IMR-90 (cell line): Measurements from ENCODE around the gene ITM2C. TPM values are rescaled to one million over a fixed set of nuclear protein-coding genes. Genes with fewer than 3 reads are reported as not detected.

Experiments used
- ATAC-seq: fragments of 200-7000 bp; cut with Tn5 transposase; 2 replicates; pipeline ENCODE4 v1.9.1; 2020; ENCODE audit warnings: low read depth, mild to moderate bottlenecking, moderate library complexity
- BruUV-seq: library from RNA; stranded (reverse); fragments of 400-500 nt; replicated peaks from 2 replicates; lab custom pipeline; 2021; lab: Mats Ljungman, UMichigan
- CTCF ChIA-PET: fragments of 300-600 bp; formaldehyde crosslinking; extraction: SDS; loops from one replicate; lab custom pipeline; 2021; ENCODE audit warnings: antibody characterized with exemption; lab: Yijun Ruan, JAX
- POLR2A ChIA-PET: fragments of 300-600 bp; sonication (Branson Sonifier 250); formaldehyde crosslinking; loops from one replicate; lab custom pipeline; 2022; ENCODE audit warnings: antibody characterized with exemption; ENCODE audit not compliant: unreplicated experiment; lab: Charles Lee
- DNase-seq: peaks from one replicate; pipeline ENCODE4 v3.0.0; 2013
- H2AFZ ChIP-seq: replicated peaks from 2 replicates; pipeline ENCODE3; 2013; ENCODE audit warnings: low read length, mild to moderate bottlenecking; ENCODE audit not compliant: poor library complexity
- H2AK5ac ChIP-seq: 2 replicates; pipeline ENCODE4 v1.6.1; 2013; ENCODE audit warnings: low read depth, low read length, inconsistent platforms
- H2AK9ac ChIP-seq: replicated peaks from 2 replicates; pipeline ENCODE3; 2013; ENCODE audit warnings: mild to moderate bottlenecking, low read depth, low read length, moderate library complexity; ENCODE audit not compliant: poor library complexity
- H2BK120ac ChIP-seq: 2 replicates; pipeline ENCODE4 v1.6.1; 2013; ENCODE audit warnings: low read depth, low read length, inconsistent platforms
- H2BK15ac ChIP-seq: 3 replicates; pipeline ENCODE4 v1.6.1; 2013; ENCODE audit warnings: low read depth, low read length, inconsistent platforms
- H2BK20ac ChIP-seq: 2 replicates; pipeline ENCODE4 v1.6.1; 2013; ENCODE audit warnings: low read depth, mild to moderate bottlenecking, inconsistent platforms, low read length, moderate library complexity
- H2BK5ac ChIP-seq: 2 replicates; pipeline ENCODE4 v1.6.1; 2013; ENCODE audit warnings: mild to moderate bottlenecking, low read depth, low read length, inconsistent platforms; ENCODE audit not compliant: poor library complexity, severe bottlenecking
- H3K14ac ChIP-seq: replicated peaks from 2 replicates; pipeline ENCODE4 v1.6.1; 2013; ENCODE audit warnings: low read depth, low read length, inconsistent platforms
- H3K18ac ChIP-seq: 2 replicates; pipeline ENCODE4 v1.6.1; 2013; ENCODE audit warnings: low read depth, low read length, control low read depth
- H3K23ac ChIP-seq: 2 replicates; pipeline ENCODE4 v1.6.1; 2013; ENCODE audit warnings: low read depth, low read length, inconsistent platforms
- H3K27ac ChIP-seq: 2 replicates; pipeline ENCODE4 v1.5.1; 2013; ENCODE audit warnings: mild to moderate bottlenecking, control low read depth, low read length; ENCODE audit not compliant: insufficient read depth
- H3K27me3 ChIP-seq: 2 replicates; pipeline ENCODE4 v1.6.1; 2013; ENCODE audit warnings: low read length; ENCODE audit not compliant: control insufficient read depth, insufficient read depth
- H3K36me3 ChIP-seq: 2 replicates; pipeline ENCODE4 v1.6.1; 2013; ENCODE audit warnings: low read length, mixed read lengths; ENCODE audit not compliant: control insufficient read depth, insufficient read depth
- H3K4ac ChIP-seq: 2 replicates; pipeline ENCODE4 v1.6.1; 2013; ENCODE audit warnings: low read depth, low read length, inconsistent platforms
- H3K4me1 ChIP-seq: 2 replicates; pipeline ENCODE4 v1.6.1; 2013; ENCODE audit warnings: low read length, mixed read lengths; ENCODE audit not compliant: control insufficient read depth, insufficient read depth
- H3K4me2 ChIP-seq: 2 replicates; pipeline ENCODE4 v1.6.1; 2013; ENCODE audit warnings: low read depth, mild to moderate bottlenecking, control low read depth, low read length, moderate library complexity
- H3K4me3 ChIP-seq: 2 replicates; pipeline ENCODE4 v1.5.1; 2013; ENCODE audit warnings: low read depth, mild to moderate bottlenecking, control low read depth, low read length, moderate library complexity; ENCODE audit not compliant: insufficient read depth
- H3K56ac ChIP-seq: 2 replicates; pipeline ENCODE4 v1.6.1; 2013; ENCODE audit warnings: low read length, inconsistent platforms; ENCODE audit not compliant: insufficient read depth; ENCODE audit errors: extremely low read depth
- H3K79me1 ChIP-seq, 2 experiments: 2 replicates each; pipeline ENCODE4 v1.6.1; 2013; ENCODE audit warnings: low read length in 2 of 2, inconsistent platforms in 1 of 2, low read depth in 1 of 2
- H3K9ac ChIP-seq: 2 replicates; pipeline ENCODE4 v1.6.1; 2013; ENCODE audit warnings: low read depth, low read length, control low read depth
- H3K9me1 ChIP-seq: 2 replicates; pipeline ENCODE4 v1.6.1; 2013; ENCODE audit warnings: low read length, inconsistent platforms; ENCODE audit not compliant: insufficient read depth
- H3K9me3 ChIP-seq: 2 replicates; pipeline ENCODE4 v1.6.1; 2013; ENCODE audit warnings: low read length; ENCODE audit not compliant: control insufficient read depth, insufficient read depth
- H4K20me1 ChIP-seq: 2 replicates; pipeline ENCODE4 v1.6.1; 2013; ENCODE audit warnings: low read length, inconsistent platforms; ENCODE audit not compliant: insufficient read depth
- H4K5ac ChIP-seq: 2 replicates; pipeline ENCODE4 v1.6.1; 2013; ENCODE audit warnings: mild to moderate bottlenecking, low read depth, low read length, control low read depth
- H4K8ac ChIP-seq, 2 experiments: 2 replicates each; pipeline ENCODE4 v1.6.1; 2013; ENCODE audit warnings: low read depth in 2 of 2, low read length in 2 of 2, control low read depth in 1 of 2, inconsistent platforms in 1 of 2
- H4K91ac ChIP-seq: 2 replicates; pipeline ENCODE4 v1.6.1; 2013; ENCODE audit warnings: low read depth, low read length, inconsistent platforms; ENCODE audit not compliant: insufficient read depth
- BHLHE40 ChIP-seq: fragments of 150-350 bp; IDR thresholded peaks from 2 replicates; pipeline ENCODE4 v1.6.1; 2016; ENCODE audit warnings: mild to moderate bottlenecking, low read depth, low read length
- CEBPB ChIP-seq: IDR thresholded peaks from 2 replicates; pipeline ENCODE4 v1.6.1; 2012; ENCODE audit warnings: low read depth, low read length, improper control_type of control experiment
- FOS ChIP-seq: fragments of 150-350 bp; IDR thresholded peaks from 2 replicates; pipeline ENCODE4 v1.6.1; 2016; ENCODE audit warnings: low read depth, low read length
- MAFK ChIP-seq: IDR thresholded peaks from 2 replicates; pipeline ENCODE4 v1.6.1; 2012; ENCODE audit warnings: low read depth, low read length, improper control_type of control experiment
- MAZ ChIP-seq: IDR thresholded peaks from 2 replicates; pipeline ENCODE4 v1.6.1; 2012; ENCODE audit warnings: low read depth, mild to moderate bottlenecking, low read length, improper control_type of control experiment, moderate library complexity, borderline replicate concordance
- MXI1 ChIP-seq: IDR thresholded peaks from 2 replicates; pipeline ENCODE4 v1.6.1; 2012; ENCODE audit warnings: low read depth, mild to moderate bottlenecking, low read length, moderate library complexity, borderline replicate concordance
- NFE2L2 ChIP-seq: fragments of 150-350 bp; IDR thresholded peaks from 2 replicates; pipeline ENCODE4 v1.6.1; 2016; ENCODE audit warnings: low read depth, mild to moderate bottlenecking, low read length
- POLR2A ChIP-seq: IDR thresholded peaks from 2 replicates; pipeline ENCODE4 v1.6.1; 2012; ENCODE audit warnings: mild to moderate bottlenecking, low read depth, low read length
- RAD21 ChIP-seq: IDR thresholded peaks from 2 replicates; pipeline ENCODE4 v1.6.1; 2012; ENCODE audit warnings: low read length, improper control_type of control experiment
- RFX5 ChIP-seq: IDR thresholded peaks from 2 replicates; pipeline ENCODE4 v1.8.0; 2012; ENCODE audit warnings: low read depth, mild to moderate bottlenecking, low read length, moderate library complexity
- SMC3 ChIP-seq: fragments of 150-350 bp; IDR thresholded peaks from 2 replicates; pipeline ENCODE4 v1.6.1; 2016; ENCODE audit warnings: low read depth, mild to moderate bottlenecking, antibody characterized with exemption, low read length, moderate library complexity
- USF2 ChIP-seq: fragments of 150-350 bp; IDR thresholded peaks from 2 replicates; pipeline ENCODE4 v1.6.1; 2017; ENCODE audit warnings: mild to moderate bottlenecking, antibody characterized with exemption, low read length, low read depth
- WGBS, 2 experiments: methylation state at CpG; one replicate each; pipeline versions ENCODE4 v1.1.5 to v1.1.7; 2013; ENCODE audit warnings: missing lambda C conversion rate in 2 of 2; ENCODE audit not compliant: insufficient read length in 1 of 2; ENCODE audit errors: extremely low coverage in 2 of 2; 5-methylcytosine and 5-hydroxymethylcytosine counted together
- dilution Hi-C: fragments of 300-500 bp; cut with HindIII; formaldehyde crosslinking; loops from one replicate; pipeline ENCODE4 v1.14.3; 2018; ENCODE audit warnings: low sequenced_read_pairs; ENCODE audit not compliant: unreplicated experiment
- in situ Hi-C: fragments of 300-500 bp; cut with MboI; formaldehyde crosslinking; loops from 3 replicates; pipeline ENCODE4 v1.14.3; 2019; ENCODE audit warnings: low sequenced_read_pairs, inconsistent platforms, mixed read lengths
- intact Hi-C: fragments of 100-400 bp; cut with micrococcal nuclease; formaldehyde crosslinking; loops from 2 replicates; pipeline ENCODE4 v1.10.0; 2022
- polyA plus RNA-seq, 3 experiments: library from polyadenylated mRNA; depleted of rRNA; stranded (reverse); fragments of >200 nt; gene quantifications; 2 replicates each; pipeline ENCODE4 v1.2.3, GENCODE V29; 2012; ENCODE audit warnings: low replicate concordance in 1 of 3
- total RNA-seq: library from RNA; depleted of rRNA; stranded (reverse); fragments of >200 nt; gene quantifications from 2 replicates; pipeline ENCODE4 v1.2.3, GENCODE V29; 2012
- TF ChIP-seq, protein P1 (sequence below): fragments of 150-350 bp; IDR thresholded peaks from 2 replicates; pipeline ENCODE4 v1.6.1; 2016; ENCODE audit warnings: low read depth, mild to moderate bottlenecking, low read length, moderate library complexity, borderline replicate concordance

ITM2C gene
- total and polyA plus RNA-seq, 2 of the 4 experiments (the other 2 are of a cell fraction): 46.8 to 274 TPM

DNA sequence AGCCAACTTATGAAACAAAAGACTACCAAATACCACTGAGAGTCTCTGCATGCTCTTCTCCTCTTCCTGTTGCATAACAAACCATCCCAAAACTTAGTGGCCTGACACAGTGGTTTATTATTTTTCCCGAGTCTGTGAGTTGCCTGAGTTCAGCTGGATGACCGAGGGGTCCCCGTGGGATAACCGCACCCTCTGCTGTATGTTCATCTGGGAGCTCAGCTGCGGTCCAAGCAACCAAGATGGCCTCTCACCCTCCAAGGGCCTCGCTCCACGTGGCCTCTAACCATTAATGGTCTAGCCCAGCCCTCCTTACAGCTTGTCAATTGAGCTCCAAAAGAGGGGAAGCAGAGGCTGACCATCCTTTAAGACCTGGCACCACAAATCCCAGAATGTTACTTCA lies 17.1 kb downstream of the ITM2C start:
- Histone ChIP-seq H2AK9ac (no peak overlapping the region), H2BK20ac (no peak overlapping the region), H3K36me3 (peaks cover 24% of the 10 kb centered on the region), H3K27ac (no peak overlapping the region), H2BK15ac (no peak overlapping the region), H2BK5ac (no peak overlapping the region), H3K9me3 (no peaks in the 10 kb centered on the region), H3K14ac (no peak overlapping the region), H4K8ac (no peak overlapping the region), H2BK120ac (no peak overlapping the region), H2AFZ (no peak overlapping the region), H3K4me2 (no peak overlapping the region), H3K79me1 (no peaks in the 10 kb centered on the region), H4K5ac (no peak overlapping the region), H3K4me3 (no peak overlapping the region), H3K4ac (no peak overlapping the region), H2AK5ac (no peak overlapping the region), H3K27me3 (no peaks in the 10 kb centered on the region), H3K56ac (no peak overlapping the region), H3K18ac (no peak overlapping the region), H3K4me1 (no peaks in the 10 kb centered on the region; the same call in 1 of the 2 replicates), H3K9me1 (no peaks in the 10 kb centered on the region; the same call in 1 of the 2 replicates), H4K20me1 (no peaks in the 10 kb centered on the region), H4K91ac (no peak overlapping the region), H3K23ac (no peak overlapping the region), H3K9ac (no peak overlapping the region)
- in situ Hi-C loops: no loop called here
- BruUV-seq: no TSS peak
- ChIA-PET CTCF (no interaction called here), POLR2A (no interaction called here)
- dilution Hi-C loops: no loop called here
- no peak for DNase-seq
- intact Hi-C loops: no loop called here
- no peak for ATAC-seq
- TF ChIP-seq MAFK (no peak), MAZ (no peak), RFX5 (no peak), POLR2A (no peak), CEBPB (no peak), RAD21 (no peak), USF2 (no peak), MXI1 (no peak), FOS (no peak), BHLHE40 (no peak), NFE2L2 (no peak), SMC3 (no peak)
- TF ChIP-seq, protein P1, sequence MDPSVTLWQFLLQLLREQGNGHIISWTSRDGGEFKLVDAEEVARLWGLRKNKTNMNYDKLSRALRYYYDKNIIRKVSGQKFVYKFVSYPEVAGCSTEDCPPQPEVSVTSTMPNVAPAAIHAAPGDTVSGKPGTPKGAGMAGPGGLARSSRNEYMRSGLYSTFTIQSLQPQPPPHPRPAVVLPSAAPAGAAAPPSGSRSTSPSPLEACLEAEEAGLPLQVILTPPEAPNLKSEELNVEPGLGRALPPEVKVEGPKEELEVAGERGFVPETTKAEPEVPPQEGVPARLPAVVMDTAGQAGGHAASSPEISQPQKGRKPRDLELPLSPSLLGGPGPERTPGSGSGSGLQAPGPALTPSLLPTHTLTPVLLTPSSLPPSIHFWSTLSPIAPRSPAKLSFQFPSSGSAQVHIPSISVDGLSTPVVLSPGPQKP: no peak
- 100% methylated on average over 2 of the region's 7 CpGs; no CpG with 5 or more reads in 1 of the 2 experiments for WGBS, 2 experiments
